K562 (cell line): ENCODE measurements around the gene ZNF891. TPM values are rescaled to one million over a fixed set of nuclear protein-coding genes. Genes with fewer than 3 reads are reported as not detected.
A peak's percentile ranks its signal among the peaks of the same experiment; 100 is the strongest.

ENCODE experiments used
- BRD4 ChIP-seq: fragments of 200-600 bp; sonication (generic); IDR thresholded peaks from 2 replicates; pipeline ENCODE4 v1.6.1; 2017; ENCODE audit warnings: inconsistent platforms
- CREB5 ChIP-seq: fragments of 250-450 bp; sonication (Bioruptor Pico); IDR thresholded peaks from 2 replicates; pipeline ENCODE4 v1.5.0; 2020; ENCODE audit warnings: mild to moderate bottlenecking
- ELF2 ChIP-seq: fragments of 250-450 bp; sonication (Bioruptor Pico); IDR thresholded peaks from 2 replicates; pipeline ENCODE4 v1.5.0; 2021; ENCODE audit warnings: mild to moderate bottlenecking
- ETS2 ChIP-seq: IDR thresholded peaks from 2 replicates; pipeline ENCODE4 v1.6.1; 2016; ENCODE audit warnings: borderline replicate concordance, missing genetic modification characterization, mild to moderate bottlenecking, moderate library complexity, missing compliant biosample characterization; ENCODE audit not compliant: poor library complexity, severe bottlenecking
- HMGXB4 ChIP-seq: sonication (generic); formaldehyde crosslinking; IDR thresholded peaks from 2 replicates; pipeline ENCODE4 v1.8.1; 2023; ENCODE audit warnings: mild to moderate bottlenecking, missing genetic modification reagents
- HOXB6 ChIP-seq: fragments of 250-450 bp; sonication (Bioruptor Pico); IDR thresholded peaks from 2 replicates; pipeline ENCODE4 v1.5.1; 2022; ENCODE audit warnings: mild to moderate bottlenecking, borderline replicate concordance
- KLF13 ChIP-seq: fragments of 450-650 bp; IDR thresholded peaks from 2 replicates; pipeline ENCODE4 v1.6.1; 2016; ENCODE audit warnings: missing genetic modification characterization, low read depth, mild to moderate bottlenecking, missing compliant biosample characterization, moderate library complexity, borderline replicate concordance
- MEF2A ChIP-seq: IDR thresholded peaks from 2 replicates; pipeline ENCODE4 v1.6.1; 2011; ENCODE audit warnings: low read depth, mild to moderate bottlenecking, low read length, moderate library complexity; ENCODE audit not compliant: control insufficient read depth
- SMAD2 ChIP-seq: fragments of 150-350 bp; IDR thresholded peaks from 2 replicates; pipeline ENCODE4 v1.6.1; 2014; ENCODE audit warnings: low read depth, mild to moderate bottlenecking, low read length
- SP2 ChIP-seq: IDR thresholded peaks from 2 replicates; pipeline ENCODE4 v1.6.1; 2011; ENCODE audit warnings: mild to moderate bottlenecking, low read depth, low read length, moderate library complexity; ENCODE audit not compliant: poor library complexity, severe bottlenecking; ENCODE audit errors: extremely low read depth
- SPI1 ChIP-seq: IDR thresholded peaks from 2 replicates; pipeline ENCODE4 v1.6.1; 2011; ENCODE audit warnings: low read depth, low read length, control low read depth, borderline replicate concordance
- UBTF ChIP-seq, 2 experiments: IDR thresholded peaks; 2 replicates each; pipeline ENCODE4 v1.6.1; 2012; ENCODE audit warnings: improper control_type of control experiment in 2 of 2, low read depth in 2 of 2, low read length in 2 of 2, borderline replicate concordance in 1 of 2
- ZFP1 ChIP-seq: fragments of 450-650 bp; formaldehyde crosslinking; IDR thresholded peaks from 2 replicates; pipeline ENCODE4 v1.4.0; 2020; ENCODE audit warnings: mild to moderate bottlenecking, mixed read lengths
- ZHX1 ChIP-seq: fragments of 150-350 bp; conservative IDR thresholded peaks from 2 replicates; pipeline ENCODE4 v1.6.1; 2014; ENCODE audit warnings: low read length
- ZNF175 ChIP-seq: fragments of 200-800 bp; sonication (Bioruptor generic); IDR thresholded peaks from 2 replicates; pipeline ENCODE4 v1.6.1; 2016; ENCODE audit warnings: low read depth, mild to moderate bottlenecking, missing genetic modification characterization, missing compliant biosample characterization
- ZNF224 ChIP-seq: sonication (generic); formaldehyde crosslinking; IDR thresholded peaks from 2 replicates; pipeline ENCODE4 v1.8.0; 2022; ENCODE audit warnings: mild to moderate bottlenecking, missing genetic modification reagents
- ZNF3 ChIP-seq: fragments of 250-450 bp; sonication (Bioruptor Pico); IDR thresholded peaks from 2 replicates; pipeline ENCODE4 v1.5.0; 2021; ENCODE audit warnings: mild to moderate bottlenecking, moderate library complexity
- ZNF311 ChIP-seq: fragments of 250-450 bp; sonication (Bioruptor Pico); IDR thresholded peaks from 2 replicates; pipeline ENCODE4 v1.4.0; 2020; ENCODE audit warnings: mild to moderate bottlenecking, moderate library complexity
- ZNF707 ChIP-seq: fragments of 250-450 bp; sonication (Bioruptor Pico); conservative IDR thresholded peaks from 2 replicates; pipeline ENCODE4 v1.8.0; 2022; ENCODE audit warnings: inconsistent platforms, mild to moderate bottlenecking, moderate library complexity
- polyA plus RNA-seq, 8 experiments: library from polyadenylated mRNA; depleted of rRNA in 4 of 8; stranded (reverse) in 5 of 8; unstranded in 3 of 8; fragments of >200 nt; fragmentation: Nextera tagmentation in 2 of 8; fragmentation: Illumina TruSeq in 1 of 8; extraction: Ambion mirVana in 2 of 8; extraction: Trizol in 1 of 8; gene quantifications; 2 replicates each; pipeline versions ENCODE4 v1.2.1 to v1.2.3, GENCODE V29; 2011 to 2014; ENCODE audit warnings: inconsistent platforms in 1 of 8, missing spikeins in 1 of 8
- total RNA-seq, 7 experiments: library from RNA; depleted of rRNA in 6 of 7; stranded (reverse); fragments of >200 nt in 6 of 7; fragmentation: Illumina TruSeq in 2 of 7; extraction: Trizol in 2 of 7; gene quantifications; 2 replicates each; pipeline versions ENCODE4 v1.2.1 to v1.2.3, GENCODE V29; 2011 to 2021; ENCODE audit warnings: low replicate concordance in 1 of 7

ZNF891 gene
- total and polyA plus RNA-seq, 9 of the 15 experiments (the other 6 are each of a cell fraction or from before 2014, with no cell fraction given), result 0.41 to 2.0 (median 1.3) TPM

- TF ChIP-seq ZNF707 (no peak), KLF13 (peak; percentile 92), ZNF311 (no peak), CREB5 (CRISPR knock-in tag) (no peak), ELF2 (CRISPR knock-in tag) (0 out of 2 replicates have a peak, but pooled peaks have one; percentile 4), ETS2 (tag) (no peak), ZHX1 (no peak), ZNF224 (CRISPR knock-in tag) (no peak), SPI1 (no peak), MEF2A (no peak), ZNF175 (CRISPR knock-in tag) (peak; percentile 89), BRD4 (peak; percentile 82), UBTF (IDR thresholded peaks at IDR 0.05; ENCODE audit: borderline replicate concordance in 1 of 2, low read depth in 2 of 2, low read length in 2 of 2) (peak; percentile 23 to 68; a peak in 1 of 4 replicates), ZFP1 (CRISPR knock-in tag) (no peak), SP2 (no peak), HMGXB4 (CRISPR knock-in tag) (no peak), SMAD2 (no peak), ZNF3 (CRISPR knock-in tag) (no peak), HOXB6 (CRISPR knock-in tag) (no peak)
Measured at GRCh38 chr12:133080368-133081158, 49.5 kb downstream of the ZNF891 start, which contains the start of gene ZNF140 (continued).
